GM18858 (cell line): ENCODE measurements around the gene ITGA11.
"Not testable (repeated sequence)": the region's sequence is repeated elsewhere in the genome, so short reads cannot be mapped to it uniquely, and the experiment has no call there.

ENCODE experiments used
- ATAC-seq: cut with Tn5 transposase; IDR thresholded peaks from one replicate; pipeline ENCODE4 v1.9.1; 2021; ENCODE audit not compliant: unreplicated experiment

ITGA11 gene

DNA sequence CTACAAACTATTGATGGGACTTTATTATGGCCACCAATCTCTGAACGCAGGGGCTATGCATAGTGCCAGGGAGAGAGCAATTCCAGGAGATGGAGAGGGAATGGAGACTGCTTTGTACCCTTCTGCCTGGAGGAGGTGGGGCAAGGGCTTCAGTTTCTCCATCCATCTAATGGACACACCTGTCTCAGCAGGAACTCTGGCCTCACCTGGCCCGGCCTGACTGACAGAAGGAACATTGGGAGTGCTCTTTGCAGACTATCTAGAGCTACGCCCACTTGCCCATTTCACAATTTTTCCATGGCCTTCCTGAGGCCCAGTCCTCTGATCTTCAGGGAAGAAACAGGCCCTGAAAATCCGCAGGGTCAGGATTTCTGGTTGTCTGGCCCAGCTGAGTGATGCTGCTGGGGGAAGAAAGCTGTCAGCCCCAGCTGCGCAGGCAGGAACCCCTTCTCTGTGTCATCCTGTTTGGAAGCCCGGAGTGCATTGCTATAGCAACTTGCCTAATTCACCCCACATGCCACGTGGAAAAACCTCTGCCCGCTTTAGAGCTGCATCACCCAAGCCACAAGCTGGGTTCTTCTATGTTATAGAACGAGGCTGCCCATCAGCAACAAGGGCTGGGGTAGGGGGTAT, 6.4 kb downstream of the ITGA11 start:
- ATAC-seq, result no peak

DNA sequence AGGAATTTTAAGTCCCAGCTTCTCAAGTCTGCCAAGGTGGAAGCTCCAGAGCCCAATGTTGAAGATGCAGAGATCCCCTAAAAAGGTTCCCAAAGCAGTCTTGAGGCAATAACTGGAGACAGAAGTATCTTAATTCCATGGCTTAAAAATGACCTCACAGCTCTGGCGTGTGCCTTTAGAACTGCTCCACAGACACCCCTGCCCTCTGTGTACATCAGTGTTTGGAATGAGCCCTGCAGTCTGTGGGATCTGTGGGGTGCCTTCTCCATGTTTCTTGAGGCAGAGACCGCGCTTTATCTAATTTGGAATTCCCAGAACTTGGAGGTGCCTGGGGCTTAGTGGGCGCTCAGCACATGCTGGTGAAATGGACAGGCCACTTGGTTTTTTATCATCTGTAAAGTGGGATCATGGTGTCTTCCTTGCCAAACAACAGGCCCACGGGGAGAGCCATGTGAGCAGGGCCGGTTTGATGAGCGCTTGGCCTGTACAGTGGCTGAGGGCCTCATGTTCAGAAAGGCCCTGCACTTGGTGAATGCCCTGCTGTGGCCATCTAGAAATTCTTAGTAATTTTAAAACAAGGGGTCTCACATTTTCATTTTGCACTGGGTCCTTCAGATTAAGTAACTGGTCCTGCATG, 7.1 kb downstream of the ITGA11 start:
- ATAC-seq, result no peak

GRCh38 chr15:68423359-68424296, 8.3 kb downstream of the ITGA11 start:
- ATAC-seq, result no peak

GRCh38 chr15:68422403-68423145, 9.4 kb downstream of the ITGA11 start:
- not testable (repeated sequence) for ATAC-seq

- no peak for ATAC-seq
Observed at GRCh38 chr15:68421798-68422402, 10.1 kb downstream of the ITGA11 start.

DNA sequence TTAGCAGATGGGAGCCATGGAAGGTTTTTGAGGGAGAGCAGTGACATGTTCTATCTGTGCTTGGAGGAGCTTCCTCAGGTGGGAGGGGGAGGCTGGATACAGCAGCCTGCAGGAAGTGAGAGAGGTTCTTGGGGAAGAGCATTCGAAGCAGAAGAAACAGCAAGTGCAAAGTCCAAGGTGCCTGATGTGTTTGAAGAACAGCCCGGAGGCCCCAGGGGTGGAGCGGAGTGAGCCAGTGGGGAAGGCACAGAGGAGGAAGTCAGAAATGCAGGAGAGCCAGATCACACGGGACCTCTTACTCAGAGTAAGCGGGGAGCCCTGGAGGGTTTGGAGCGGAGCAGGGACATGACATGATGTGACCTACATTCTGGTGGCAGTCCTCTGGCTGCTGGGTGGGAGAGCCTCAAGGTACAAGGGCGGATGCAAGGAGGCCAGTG, 10.8 kb downstream of the ITGA11 start:
- ATAC-seq, result no peak

GRCh38 chr15:68420186-68420684, 11.7 kb downstream of the ITGA11 start:
- ATAC-seq, result no peak

- ATAC-seq, result no peak
Observed at GRCh38 chr15:68419301-68420175, 12.4 kb downstream of the ITGA11 start.

DNA sequence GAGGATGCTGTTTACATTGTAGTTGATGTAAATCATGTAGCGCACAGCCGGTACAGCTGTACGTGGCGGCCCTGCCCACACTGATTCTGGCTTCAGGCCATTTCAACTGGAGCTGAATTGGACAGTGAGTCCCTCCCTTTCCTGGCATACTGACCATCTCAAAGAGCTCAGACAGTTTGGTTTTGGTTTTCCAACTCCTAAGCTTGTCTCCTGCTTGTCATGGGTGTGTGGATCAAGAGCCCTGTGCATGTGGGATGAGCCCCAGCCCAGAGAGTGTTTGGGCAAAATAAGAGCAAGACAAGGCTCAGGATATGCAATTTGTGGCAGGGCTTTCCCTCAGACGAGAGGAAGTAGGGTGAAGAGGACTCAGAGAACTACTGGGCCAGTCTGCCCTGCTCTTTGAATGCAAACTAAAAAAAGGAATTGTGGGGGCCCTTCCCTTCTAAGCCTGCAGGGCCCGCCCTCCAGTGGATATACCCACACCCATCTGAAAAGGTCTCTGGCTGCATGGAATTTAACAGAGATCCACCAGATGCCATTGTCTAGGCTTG, 13.3 kb downstream of the ITGA11 start:
- no peak for ATAC-seq

DNA sequence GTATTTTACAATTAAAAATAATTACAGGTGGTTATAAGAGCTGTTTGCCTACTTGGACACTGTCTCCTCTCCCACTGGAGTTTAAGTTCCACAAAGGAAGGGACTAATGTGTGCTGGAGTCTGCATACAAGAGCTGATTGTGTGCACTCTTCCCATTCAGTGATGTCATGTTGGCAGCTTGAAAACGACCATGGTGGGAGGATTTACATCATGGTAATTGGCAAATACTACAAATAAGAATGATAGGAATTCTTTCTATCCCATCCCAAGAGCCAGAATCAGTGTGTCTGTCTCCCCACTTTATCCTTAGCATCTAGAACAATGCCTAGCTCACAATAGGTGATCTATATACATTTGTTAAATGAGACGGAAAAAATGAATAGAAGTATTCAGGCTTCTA, 14.1 kb downstream of the ITGA11 start:
- no peak for ATAC-seq

DNA sequence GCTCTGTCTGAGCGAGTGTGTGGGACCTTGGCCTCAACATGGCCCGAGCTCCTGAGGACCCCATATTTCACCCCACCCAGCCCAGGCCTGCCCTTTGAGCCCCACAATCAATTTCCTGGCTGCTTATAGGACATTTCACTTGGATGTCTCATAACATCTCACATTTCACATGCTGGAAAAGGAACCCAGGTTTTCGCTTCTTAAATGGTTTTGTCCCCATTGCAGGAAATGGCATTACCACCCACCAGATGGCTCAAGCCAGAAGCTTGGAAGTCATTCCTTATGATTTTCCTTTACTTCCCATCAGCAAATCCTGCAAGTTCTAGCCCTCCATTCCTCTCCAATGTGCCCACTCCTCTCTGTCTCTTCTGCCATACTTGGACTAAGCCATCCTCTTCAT, 14.9 kb downstream of the ITGA11 start:
- ATAC-seq, result no peak

GRCh38 chr15:68416158-68416535, 15.8 kb downstream of the ITGA11 start:
- ATAC-seq, result no peak

DNA sequence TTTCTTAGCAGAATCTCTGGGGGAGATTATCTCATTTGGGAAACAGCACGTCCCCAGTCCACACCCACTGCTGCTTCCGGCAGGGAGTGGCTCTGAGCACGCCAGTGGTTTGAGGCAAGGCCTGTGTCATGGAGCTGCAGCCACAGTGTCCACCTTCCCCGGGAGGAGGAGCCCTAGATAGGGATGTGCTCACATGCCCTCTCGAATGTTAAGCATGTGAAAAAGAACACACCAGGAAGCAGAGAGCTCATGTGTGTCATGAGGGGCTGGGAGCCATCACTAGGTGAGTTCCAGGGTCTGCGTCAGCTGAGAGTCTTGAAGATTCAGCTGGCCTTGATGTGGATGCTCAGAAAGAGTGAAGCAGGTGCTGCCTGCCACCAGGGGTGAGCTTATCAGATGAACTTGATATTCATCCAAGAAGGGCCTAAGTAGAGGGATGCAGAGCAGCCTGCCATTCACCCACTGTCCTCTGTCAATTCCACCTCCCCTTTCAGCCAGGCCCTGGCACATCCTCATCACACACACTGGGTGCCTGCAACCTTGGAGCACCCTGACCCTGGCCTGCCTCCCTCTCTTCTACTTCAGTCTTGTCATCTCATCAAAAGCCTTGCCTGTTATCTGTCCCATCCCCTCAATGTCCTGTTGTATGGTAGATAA, 16.3 kb downstream of the ITGA11 start:
- ATAC-seq, result no peak

GRCh38 chr15:68415061-68415460, 16.9 kb downstream of the ITGA11 start:
- ATAC-seq, result no peak

- no peak for ATAC-seq
Observed at GRCh38 chr15:68414591-68414990, 17.4 kb downstream of the ITGA11 start.

DNA sequence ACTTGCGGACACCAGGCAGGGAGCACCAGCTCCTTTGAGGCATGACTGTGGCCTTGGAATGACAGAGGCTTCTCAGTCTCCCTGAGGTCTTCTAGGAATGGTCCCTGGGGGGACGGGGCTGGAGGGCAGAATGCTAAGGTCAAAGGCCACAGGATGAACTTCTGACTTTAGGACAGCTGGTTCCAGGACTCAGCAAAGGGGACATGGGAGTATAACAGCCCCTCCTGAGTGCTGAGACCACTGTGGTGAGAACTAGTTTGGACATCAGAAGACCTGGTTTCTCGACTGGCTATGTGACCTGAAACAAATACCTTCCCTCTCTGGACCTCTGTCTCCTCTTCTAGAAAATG, 17.8 kb downstream of the ITGA11 start:
- no peak for ATAC-seq

- no peak for ATAC-seq
Observed at GRCh38 chr15:68413363-68414205, 18.4 kb downstream of the ITGA11 start.

DNA sequence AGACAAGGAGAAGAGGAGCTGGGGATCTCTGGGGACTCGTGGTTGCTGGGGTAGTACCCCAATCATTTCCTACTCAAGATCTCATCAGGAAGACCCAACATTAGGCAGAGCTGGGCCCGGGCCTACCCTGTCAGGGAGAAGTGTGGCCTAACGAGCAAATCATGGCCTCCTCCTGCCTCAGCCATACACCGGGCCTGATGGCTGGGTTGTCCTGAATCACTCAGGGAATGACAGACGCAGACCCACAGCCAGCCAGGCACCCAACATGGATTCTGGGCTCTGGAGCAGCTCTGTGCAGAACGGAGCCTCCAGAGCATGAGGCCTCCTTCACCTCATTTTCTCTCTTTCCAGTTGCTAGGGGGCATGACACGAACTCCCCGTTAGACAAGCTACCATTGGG, 19.7 kb downstream of the ITGA11 start:
- ATAC-seq, result no peak
